Coronary artery (tissue), 2 donors: ENCODE measurements around the gene PCBP2.
A peak's percentile ranks its signal among the peaks of the same experiment; 100 is the strongest.

Experiments
- DNase-seq: peaks from one replicate; pipeline ENCODE4 v3.0.0-alpha.2; 2017; ENCODE audit warnings: low spot score
- H3K27ac ChIP-seq, 2 donors: fragments of 200-600 bp; sonication (generic); one replicate each; pipeline ENCODE4 v1.5.1; 2016 to 2019
- H3K4me3 ChIP-seq: fragments of 200-600 bp; sonication (generic); 2 replicates; pipeline ENCODE4 v1.5.1; 2016; ENCODE audit warnings: mild to moderate bottlenecking, moderate library complexity
- CTCF ChIP-seq: fragments of 200-600 bp; sonication (generic); IDR thresholded peaks from one replicate; pipeline ENCODE4 v1.5.1; 2019; ENCODE audit warnings: antibody characterized with exemption

PCBP2 gene

GRCh38 chr12:53507603-53507885 lies 55.6 kb downstream of the PCBP2 start:
- H3K4me3 ChIP-seq: no peak overlapping the region
- no peak for DNase-seq
- H3K27ac ChIP-seq: peak overlapping the region in 1 of 2 donors; percentile 99
- TF ChIP-seq CTCF: no peak

- peak overlapping the region in 1 of 2 donors; percentile 46 for H3K27ac ChIP-seq
- TF ChIP-seq CTCF: peak; percentile 87
These were observed 56.8 kb downstream of the PCBP2 start for GRCh38 chr12:53508534-53509170.

GRCh38 chr12:53510181-53510812 lies 58.4 kb downstream of the PCBP2 start:
- Histone ChIP-seq H3K4me3 (no peak overlapping the region), H3K27ac (no peak overlapping the region)
- DNase-seq: no peak
- no peak for TF ChIP-seq CTCF

More at GRCh38 chr12:53508534-53509170, 56.8 kb downstream of the PCBP2 start:
- no peak overlapping the region for H3K4me3 ChIP-seq
- DNase-seq: peak; percentile 86

- H3K4me3 ChIP-seq: no peak overlapping the region
- no peak for DNase-seq
- no peak overlapping the region for H3K27ac ChIP-seq
- no peak for TF ChIP-seq CTCF
These were observed 62.0 kb downstream of the PCBP2 start for GRCh38 chr12:53513712-53514410.

GRCh38 chr12:53514628-53515290 lies 62.9 kb downstream of the PCBP2 start:
- Histone ChIP-seq H3K4me3 (no peak overlapping the region), H3K27ac (no peak overlapping the region)
- no peak for TF ChIP-seq CTCF
- no peak for DNase-seq

- Histone ChIP-seq H3K27ac (no peak overlapping the region), H3K4me3 (no peak overlapping the region)
- DNase-seq: no peak
- no peak for TF ChIP-seq CTCF
These were observed 63.4 kb downstream of the PCBP2 start for GRCh38 chr12:53515291-53515680.
